GM12892 (cell line): ENCODE results near the gene STAB2.

ENCODE experiments used
- POLR2A ChIP-seq: IDR thresholded peaks from 2 replicates; pipeline ENCODE4 v1.6.1; 2011; ENCODE audit warnings: low read depth, low read length, control low read depth
- POLR2AphosphoS5 ChIP-seq: IDR thresholded peaks from 2 replicates; pipeline ENCODE4 v1.6.1; 2011; ENCODE audit warnings: low read depth, low read length, control low read depth

DNA sequence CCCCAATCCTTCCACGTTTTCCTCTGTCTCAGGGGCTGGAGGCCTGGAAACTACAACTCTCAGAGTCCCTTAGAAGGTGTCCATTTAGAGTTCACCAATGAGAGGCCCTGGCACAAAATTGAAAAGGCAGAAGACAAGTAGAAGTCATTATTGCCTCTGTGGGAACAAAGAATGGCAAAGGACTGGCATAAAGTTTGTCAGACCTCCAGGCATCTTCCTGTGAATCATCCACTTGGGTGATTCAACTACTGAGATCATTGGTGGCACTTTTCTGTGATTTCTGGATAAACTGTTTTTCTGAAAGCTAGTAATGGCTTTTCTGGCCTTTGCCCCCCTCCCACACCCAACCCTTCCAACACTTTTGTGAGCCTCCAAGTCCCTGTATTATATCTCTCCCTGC, 48.7 kb upstream of the STAB2 start:
- TF ChIP-seq POLR2A (no peak), POLR2AphosphoS5 (no peak)
